HG02642 (cell line): ENCODE results near the gene MINAR2.

Experiments
- ATAC-seq: cut with Tn5 transposase; IDR thresholded peaks from one replicate; pipeline ENCODE4 v1.9.1; 2021; ENCODE audit warnings: mild to moderate bottlenecking; ENCODE audit not compliant: unreplicated experiment, poor library complexity

Gene MINAR2

DNA sequence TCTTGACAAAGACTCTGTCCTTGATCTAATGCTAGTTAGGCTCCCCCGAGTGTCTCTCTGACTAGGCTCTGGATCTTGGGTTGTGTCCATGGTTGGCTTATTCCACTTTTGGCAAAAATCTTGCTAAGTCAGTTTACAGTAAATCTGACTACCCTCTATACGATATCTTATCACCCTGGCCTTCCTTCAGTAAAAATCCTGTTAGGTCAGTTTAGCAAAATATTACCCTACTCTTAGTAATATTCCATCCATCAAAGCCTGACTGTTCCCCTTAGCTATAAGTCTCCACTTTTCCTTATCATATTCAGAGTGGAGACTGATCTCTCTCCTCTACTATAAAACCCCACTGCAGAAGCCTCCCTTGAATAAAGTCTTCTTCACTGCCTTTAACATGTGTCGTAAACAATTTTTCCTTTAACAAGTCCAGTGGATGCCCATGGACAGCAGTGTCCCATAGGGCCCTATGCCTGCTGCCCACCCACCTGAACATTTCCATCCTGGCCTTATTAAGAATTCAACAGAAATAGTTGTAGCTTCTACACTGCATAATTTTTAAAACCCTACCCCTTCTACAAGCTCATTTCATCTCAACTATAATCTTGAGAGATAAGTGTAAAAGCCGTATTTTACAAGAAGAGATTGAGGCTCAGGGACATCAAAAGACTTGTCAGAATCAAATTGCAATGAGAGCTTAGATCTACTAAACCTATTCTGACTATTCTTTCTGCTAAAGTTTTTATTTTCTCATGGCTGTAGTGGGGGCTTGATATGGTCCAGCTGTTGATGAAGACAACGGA is 22.3 kb downstream of the MINAR2 start:
- no peak for ATAC-seq

DNA sequence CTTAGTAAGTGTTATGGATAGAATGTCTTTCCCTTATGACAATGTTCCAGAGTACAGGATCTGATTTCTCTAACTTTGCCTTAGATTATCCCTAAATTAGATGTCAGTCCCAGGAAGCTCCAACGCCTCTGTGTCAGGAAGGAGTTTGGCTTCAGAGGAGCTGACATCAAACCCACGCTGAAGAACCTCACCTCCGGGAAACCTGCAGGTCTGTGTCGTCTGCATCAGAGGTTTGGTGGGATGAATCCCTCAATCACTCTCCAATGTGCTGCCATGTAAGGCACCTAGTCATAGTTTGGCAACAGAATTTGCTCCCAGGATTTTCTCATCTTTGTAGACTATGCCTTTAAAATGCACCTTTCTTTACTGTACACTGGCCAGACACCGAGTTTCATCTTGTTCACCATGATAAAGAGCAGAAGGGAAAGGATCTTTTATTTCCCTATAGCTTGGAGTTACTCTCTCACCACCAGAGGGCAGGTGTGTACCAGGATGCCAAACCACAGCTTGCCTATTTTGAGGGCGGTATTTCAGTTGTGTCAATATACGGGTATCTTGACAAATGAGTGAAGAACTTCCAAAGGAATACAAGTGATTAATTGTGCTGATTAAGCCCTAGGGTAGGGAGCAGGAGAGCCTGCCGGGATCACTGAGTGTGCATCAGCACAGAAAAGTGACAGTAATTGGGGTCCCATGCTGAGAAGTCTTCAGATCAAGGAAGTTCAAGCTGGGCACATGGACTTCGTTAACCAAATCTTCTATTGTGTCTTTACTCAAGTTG is 23.4 kb downstream of the MINAR2 start:
- ATAC-seq = peak; percentile 74

GRCh38 chr5:129773376-129773775 is 25.5 kb downstream of the MINAR2 start:
- no peak for ATAC-seq

DNA sequence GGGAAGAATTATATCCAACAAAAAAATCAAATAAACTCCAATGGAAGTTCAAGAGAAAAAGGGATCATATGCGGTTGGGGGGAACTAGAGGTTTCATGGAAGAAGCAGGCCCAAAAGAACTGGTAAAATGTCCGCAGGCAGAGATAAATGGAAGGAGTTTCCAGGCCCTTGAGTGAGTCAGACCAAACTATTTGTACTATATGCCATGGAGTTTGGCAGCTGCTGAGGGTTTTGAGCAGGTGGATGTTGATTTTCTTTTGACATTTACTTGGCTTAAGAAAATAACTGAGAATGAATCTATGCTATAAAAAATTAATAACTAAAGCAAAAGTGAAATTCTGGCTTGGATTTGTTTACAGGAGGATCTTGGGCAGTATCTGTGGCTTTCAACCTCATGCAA is 33.7 kb downstream of the MINAR2 start:
- ATAC-seq = no peak

- no peak for ATAC-seq
These were observed 55.5 kb downstream of the MINAR2 start for GRCh38 chr5:129803403-129803802.

- ATAC-seq = no peak
These were observed 56.8 kb downstream of the MINAR2 start for GRCh38 chr5:129804705-129805104.

- no peak for ATAC-seq
These were observed 59.4 kb downstream of the MINAR2 start for GRCh38 chr5:129807162-129807814.
